ENCODE results near the gene SMO. TPM values are rescaled to one million over a fixed set of nuclear protein-coding genes. Genes with fewer than 3 reads are reported as not detected.

Gene SMO
- total and polyA plus RNA-seq, 9 of the 15 experiments (the other 6 are each of a cell fraction or from before 2014, with no cell fraction given) = 0.05 to 0.13 (median 0.10) TPM; not detected in 5

GRCh38 chr7:129225206-129225930 is 36.9 kb downstream of the SMO start (continued):
- TF ChIP-seq SP2 (IDR thresholded peaks at IDR 0.05; ENCODE audit: extremely low read depth, low read depth, low read length, poor library complexity, severe bottlenecking) (no peak), GATA2 (CRISPR knock-in tag; IDR thresholded peaks at IDR 0.05) (no peak), MYNN (IDR thresholded peaks at IDR 0.05) (no peak), MYNN (CRISPR knock-in tag; IDR thresholded peaks at IDR 0.05) (no peak), BRCA1 (IDR thresholded peaks at IDR 0.05) (no peak), BRCA1 (CRISPR knock-in tag; IDR thresholded peaks at IDR 0.05) (0 out of 2 replicates have a peak, but pooled peaks have one; percentile 28), ZKSCAN3 (CRISPR knock-in tag; IDR thresholded peaks at IDR 0.05) (no peak), CREM (IDR thresholded peaks at IDR 0.05; ENCODE audit: low read depth) (peak; percentile 45), ZNF639 (CRISPR knock-in tag; conservative IDR thresholded peaks at IDR 0.05 in 1 of 2, IDR thresholded peaks at IDR 0.05 in 1 of 2) (0 out of 4 replicates have a peak, but pooled peaks of 1 of the 2 experiments have one; percentile 43), ZNF436 (CRISPR knock-in tag; IDR thresholded peaks at IDR 0.05) (no peak), ZNF184 (CRISPR knock-in tag; IDR thresholded peaks at IDR 0.05) (0 out of 2 replicates have a peak, but pooled peaks have one; percentile 40), FOXP1 (CRISPR knock-in tag; IDR thresholded peaks at IDR 0.05) (peak; percentile 2; the same call in 1 of the 2 replicates)
- TF ChIP-seq, protein P1, sequence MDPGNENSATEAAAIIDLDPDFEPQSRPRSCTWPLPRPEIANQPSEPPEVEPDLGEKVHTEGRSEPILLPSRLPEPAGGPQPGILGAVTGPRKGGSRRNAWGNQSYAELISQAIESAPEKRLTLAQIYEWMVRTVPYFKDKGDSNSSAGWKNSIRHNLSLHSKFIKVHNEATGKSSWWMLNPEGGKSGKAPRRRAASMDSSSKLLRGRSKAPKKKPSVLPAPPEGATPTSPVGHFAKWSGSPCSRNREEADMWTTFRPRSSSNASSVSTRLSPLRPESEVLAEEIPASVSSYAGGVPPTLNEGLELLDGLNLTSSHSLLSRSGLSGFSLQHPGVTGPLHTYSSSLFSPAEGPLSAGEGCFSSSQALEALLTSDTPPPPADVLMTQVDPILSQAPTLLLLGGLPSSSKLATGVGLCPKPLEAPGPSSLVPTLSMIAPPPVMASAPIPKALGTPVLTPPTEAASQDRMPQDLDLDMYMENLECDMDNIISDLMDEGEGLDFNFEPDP (CRISPR knock-in tag; IDR thresholded peaks at IDR 0.05) = no peak
- TF ChIP-seq, protein P2, sequence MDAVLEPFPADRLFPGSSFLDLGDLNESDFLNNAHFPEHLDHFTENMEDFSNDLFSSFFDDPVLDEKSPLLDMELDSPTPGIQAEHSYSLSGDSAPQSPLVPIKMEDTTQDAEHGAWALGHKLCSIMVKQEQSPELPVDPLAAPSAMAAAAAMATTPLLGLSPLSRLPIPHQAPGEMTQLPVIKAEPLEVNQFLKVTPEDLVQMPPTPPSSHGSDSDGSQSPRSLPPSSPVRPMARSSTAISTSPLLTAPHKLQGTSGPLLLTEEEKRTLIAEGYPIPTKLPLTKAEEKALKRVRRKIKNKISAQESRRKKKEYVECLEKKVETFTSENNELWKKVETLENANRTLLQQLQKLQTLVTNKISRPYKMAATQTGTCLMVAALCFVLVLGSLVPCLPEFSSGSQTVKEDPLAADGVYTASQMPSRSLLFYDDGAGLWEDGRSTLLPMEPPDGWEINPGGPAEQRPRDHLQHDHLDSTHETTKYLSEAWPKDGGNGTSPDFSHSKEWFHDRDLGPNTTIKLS (IDR thresholded peaks at IDR 0.05; ENCODE audit: borderline replicate concordance, low read depth) = peak; percentile 10
- TF ChIP-seq, protein P3, sequence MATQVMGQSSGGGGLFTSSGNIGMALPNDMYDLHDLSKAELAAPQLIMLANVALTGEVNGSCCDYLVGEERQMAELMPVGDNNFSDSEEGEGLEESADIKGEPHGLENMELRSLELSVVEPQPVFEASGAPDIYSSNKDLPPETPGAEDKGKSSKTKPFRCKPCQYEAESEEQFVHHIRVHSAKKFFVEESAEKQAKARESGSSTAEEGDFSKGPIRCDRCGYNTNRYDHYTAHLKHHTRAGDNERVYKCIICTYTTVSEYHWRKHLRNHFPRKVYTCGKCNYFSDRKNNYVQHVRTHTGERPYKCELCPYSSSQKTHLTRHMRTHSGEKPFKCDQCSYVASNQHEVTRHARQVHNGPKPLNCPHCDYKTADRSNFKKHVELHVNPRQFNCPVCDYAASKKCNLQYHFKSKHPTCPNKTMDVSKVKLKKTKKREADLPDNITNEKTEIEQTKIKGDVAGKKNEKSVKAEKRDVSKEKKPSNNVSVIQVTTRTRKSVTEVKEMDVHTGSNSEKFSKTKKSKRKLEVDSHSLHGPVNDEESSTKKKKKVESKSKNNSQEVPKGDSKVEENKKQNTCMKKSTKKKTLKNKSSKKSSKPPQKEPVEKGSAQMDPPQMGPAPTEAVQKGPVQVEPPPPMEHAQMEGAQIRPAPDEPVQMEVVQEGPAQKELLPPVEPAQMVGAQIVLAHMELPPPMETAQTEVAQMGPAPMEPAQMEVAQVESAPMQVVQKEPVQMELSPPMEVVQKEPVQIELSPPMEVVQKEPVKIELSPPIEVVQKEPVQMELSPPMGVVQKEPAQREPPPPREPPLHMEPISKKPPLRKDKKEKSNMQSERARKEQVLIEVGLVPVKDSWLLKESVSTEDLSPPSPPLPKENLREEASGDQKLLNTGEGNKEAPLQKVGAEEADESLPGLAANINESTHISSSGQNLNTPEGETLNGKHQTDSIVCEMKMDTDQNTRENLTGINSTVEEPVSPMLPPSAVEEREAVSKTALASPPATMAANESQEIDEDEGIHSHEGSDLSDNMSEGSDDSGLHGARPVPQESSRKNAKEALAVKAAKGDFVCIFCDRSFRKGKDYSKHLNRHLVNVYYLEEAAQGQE (IDR thresholded peaks at IDR 0.05; ENCODE audit: borderline replicate concordance) = no peak
- TF ChIP-seq, protein P3 (CRISPR knock-in tag; IDR thresholded peaks at IDR 0.05; ENCODE audit: low read depth) = peak; percentile 61; the same call in 1 of the 2 replicates

Data from K562 (cell line).